Transverse colon (tissue), 4 donors: ENCODE results near the gene C5AR2. TPM values are rescaled to one million over a fixed set of nuclear protein-coding genes. Genes with fewer than 3 reads are reported as not detected.
"Not testable (repeated sequence)": the region's sequence is repeated elsewhere in the genome, so short reads cannot be mapped to it uniquely, and the experiment has no call there.

ENCODE experiments used
- DNase-seq: peaks from one replicate; pipeline ENCODE4 v3.0.0-alpha.2; 2019
- H3K27ac ChIP-seq, 4 donors: fragments of 200-600 bp; sonication (generic); 2 replicates each; pipeline ENCODE4 v1.5.1; 2016 to 2018; ENCODE audit warnings: inconsistent platforms in 4 of 4
- H3K27me3 ChIP-seq: fragments of 200-600 bp; sonication (generic); 2 replicates; pipeline ENCODE4 v1.5.1; 2017; ENCODE audit warnings: inconsistent platforms
- H3K36me3 ChIP-seq, 4 donors: fragments of 200-600 bp; sonication (generic); 2 replicates each; pipeline ENCODE4 v1.5.1; 2017 to 2019; ENCODE audit warnings: inconsistent platforms in 4 of 4
- H3K4me1 ChIP-seq, 4 donors: fragments of 200-600 bp; sonication (generic); 2 replicates each; pipeline ENCODE4 v1.5.1; 2017 to 2020; ENCODE audit warnings: inconsistent platforms in 4 of 4
- H3K4me3 ChIP-seq, 4 donors: fragments of 200-600 bp; sonication (generic); 1 replicate in 1 of 4; 2 replicates in 3 of 4; pipeline versions ENCODE4 v1.5.1 to v1.6.1; 2017 to 2019; ENCODE audit warnings: inconsistent platforms in 4 of 4
- H3K9me3 ChIP-seq, 2 donors: fragments of 200-600 bp; sonication (generic); 2 replicates each; pipeline ENCODE4 v1.5.1; 2017 to 2019; ENCODE audit warnings: inconsistent platforms in 2 of 2
- EP300 ChIP-seq: sonication (generic); formaldehyde crosslinking; IDR thresholded peaks from one replicate; pipeline ENCODE4 v1.6.1; 2017; ENCODE audit warnings: antibody characterized with exemption, low read depth
- POLR2A ChIP-seq: fragments of 450-650 bp; IDR thresholded peaks from one replicate; pipeline ENCODE4 v1.6.1; 2016; ENCODE audit warnings: antibody characterized with exemption, mild to moderate bottlenecking, moderate library complexity
- POLR2AphosphoS5 ChIP-seq, 3 donors: sonication (generic); formaldehyde crosslinking; IDR thresholded peaks; one replicate each; pipeline ENCODE4 v1.6.1; 2016; ENCODE audit warnings: antibody characterized with exemption in 3 of 3
- WGBS, 2 donors: methylation state at CpG; one replicate each; pipeline ENCODE4 v1.1.5; 2018; ENCODE audit warnings: low coverage in 1 of 2; 5-methylcytosine and 5-hydroxymethylcytosine counted together
- in situ Hi-C, 4 donors: fragments of 200-750 bp; cut with MboI; loops; one replicate each; pipeline versions ENCODE4 v1.15.0 to v1.15.1; 2017; ENCODE audit warnings: low sequenced_read_pairs in 3 of 4, low pct_ligation_motif_present in 1 of 4, low pct_unique_long_range_greater_than_20kb in 1 of 4
- intact Hi-C: fragments of 100-400 bp; cut with DNase I; formaldehyde crosslinking; loops from one replicate; pipeline ENCODE4 v1.15.1; 2023; ENCODE audit warnings: low total_unique reads
- total RNA-seq, 4 donors: library from RNA; depleted of rRNA; stranded (reverse); fragments of >200 nt; gene quantifications; one replicate each; pipeline ENCODE4 v1.1.0, GENCODE V29; 2016
- TF ChIP-seq, protein P1 (sequence below), 5 experiments: fragments of 200-600 bp in 3 of 5; fragments of 450-650 bp in 2 of 5; sonication (generic) in 3 of 5; IDR thresholded peaks; 1 replicate in 2 of 5; 2 replicates in 3 of 5; pipeline ENCODE4 v1.5.1; 2016 to 2017; ENCODE audit warnings: antibody characterized with exemption in 5 of 5, inconsistent platforms in 3 of 5, mild to moderate bottlenecking in 2 of 5, moderate library complexity in 1 of 5

C5AR2 gene
- total RNA-seq, 4 donors from 2014 or later: 0.64 to 4.9 (median 2.0) TPM; not detected in 1

DNA sequence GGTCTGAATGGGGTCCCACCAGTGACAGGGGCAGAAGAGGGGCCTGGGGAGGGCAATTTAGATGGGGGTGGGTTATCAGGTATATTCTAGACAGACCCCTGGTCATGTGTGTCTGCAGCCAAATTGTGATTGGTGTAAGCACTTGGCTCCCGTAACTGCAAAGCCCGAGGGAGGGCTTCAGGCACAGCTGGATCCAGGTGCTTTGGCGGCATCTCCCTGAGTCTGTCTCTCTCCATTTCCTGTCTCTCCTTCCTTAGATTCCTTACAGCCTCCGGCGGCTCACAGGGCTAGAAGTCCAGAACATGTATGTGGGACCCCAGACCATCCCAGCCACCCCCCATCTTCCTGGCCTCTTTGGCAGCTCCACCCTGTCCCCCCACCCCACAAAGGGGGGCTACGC, 48.6 kb downstream of the C5AR2 start:
- Histone ChIP-seq H3K4me3 (no peak overlapping the region), H3K27ac (no peak overlapping the region), H3K36me3 (peaks cover 0 to 38% (median 13%) of the 10 kb centered on the region in 4 donors), H3K4me1 (no peaks in the 10 kb centered on the region), H3K9me3 (no peaks in the 10 kb centered on the region), H3K27me3 (peaks cover 4% of the 10 kb centered on the region)
- DNase-seq: no peak
- in situ Hi-C loops: loop anchor here in 2 of 4 donors (10.0 to 25.0 kb wide), 2 partner anchors 86 to 93 kb away; no protein-coding TSS in a partner anchor
- 80 to 100% methylated on average over 2 to 6 of the region's 6 CpGs for WGBS, 2 donors
- intact Hi-C loops: loop anchor here (10.0 kb wide), 1 partner anchor 66 kb away; no protein-coding TSS in a partner anchor
- TF ChIP-seq, protein P1, sequence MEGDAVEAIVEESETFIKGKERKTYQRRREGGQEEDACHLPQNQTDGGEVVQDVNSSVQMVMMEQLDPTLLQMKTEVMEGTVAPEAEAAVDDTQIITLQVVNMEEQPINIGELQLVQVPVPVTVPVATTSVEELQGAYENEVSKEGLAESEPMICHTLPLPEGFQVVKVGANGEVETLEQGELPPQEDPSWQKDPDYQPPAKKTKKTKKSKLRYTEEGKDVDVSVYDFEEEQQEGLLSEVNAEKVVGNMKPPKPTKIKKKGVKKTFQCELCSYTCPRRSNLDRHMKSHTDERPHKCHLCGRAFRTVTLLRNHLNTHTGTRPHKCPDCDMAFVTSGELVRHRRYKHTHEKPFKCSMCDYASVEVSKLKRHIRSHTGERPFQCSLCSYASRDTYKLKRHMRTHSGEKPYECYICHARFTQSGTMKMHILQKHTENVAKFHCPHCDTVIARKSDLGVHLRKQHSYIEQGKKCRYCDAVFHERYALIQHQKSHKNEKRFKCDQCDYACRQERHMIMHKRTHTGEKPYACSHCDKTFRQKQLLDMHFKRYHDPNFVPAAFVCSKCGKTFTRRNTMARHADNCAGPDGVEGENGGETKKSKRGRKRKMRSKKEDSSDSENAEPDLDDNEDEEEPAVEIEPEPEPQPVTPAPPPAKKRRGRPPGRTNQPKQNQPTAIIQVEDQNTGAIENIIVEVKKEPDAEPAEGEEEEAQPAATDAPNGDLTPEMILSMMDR (IDR thresholded peaks at IDR 0.05): no peak
- TF ChIP-seq POLR2A (no peak), EP300 (no peak), POLR2AphosphoS5 (IDR thresholded peaks at IDR 0.05) (no peak)

GRCh38 chr19:47381121-47381520, 49.1 kb downstream of the C5AR2 start:
- WGBS, 2 donors: 87% methylated on average over 14 of the region's 14 CpGs; no CpG with 5 or more reads in 1 of the 2 donors
- intact Hi-C loops: loop anchor here (10.0 kb wide), 1 partner anchor 66 kb away; no protein-coding TSS in a partner anchor
- DNase-seq: no peak
- H3K36me3 ChIP-seq: peaks cover 0 to 33% (median 11%) of the 10 kb centered on the region in 4 donors
- peaks cover 4% of the 10 kb centered on the region for H3K27me3 ChIP-seq
- in situ Hi-C loops: loop anchor here in 2 of 4 donors (10.0 to 25.0 kb wide), 2 partner anchors 86 to 94 kb away; no protein-coding TSS in a partner anchor
- no peak overlapping the region for H3K27ac ChIP-seq
- H3K4me1 ChIP-seq: no peaks in the 10 kb centered on the region
- H3K4me3 ChIP-seq: no peak overlapping the region
- no peaks in the 10 kb centered on the region for H3K9me3 ChIP-seq
- TF ChIP-seq POLR2A: no peak
- TF ChIP-seq, protein P1 (IDR thresholded peaks at IDR 0.05): no peak
- no peak for TF ChIP-seq EP300
- no peak for TF ChIP-seq POLR2AphosphoS5 (IDR thresholded peaks at IDR 0.05)

- H3K36me3 ChIP-seq: peaks cover 0 to 27% (median 8%) of the 10 kb centered on the region in 4 donors
- H3K4me1 ChIP-seq: no peaks in the 10 kb centered on the region
- H3K9me3 ChIP-seq: no peaks in the 10 kb centered on the region
- DNase-seq: peak; percentile 25
- intact Hi-C loops: loop anchor here (10.0 kb wide), 1 partner anchor 67 kb away; no protein-coding TSS in a partner anchor
- in situ Hi-C loops: loop anchor here in 2 of 4 donors (10.0 to 25.0 kb wide), 2 partner anchors 87 to 94 kb away; no protein-coding TSS in a partner anchor
- no peak overlapping the region for H3K4me3 ChIP-seq
- H3K27me3 ChIP-seq: peaks cover 4% of the 10 kb centered on the region
- WGBS, 2 donors: 82 to 100% methylated on average over 1 to 9 of the region's 11 CpGs
- TF ChIP-seq POLR2A (no peak), POLR2AphosphoS5 (IDR thresholded peaks at IDR 0.05) (no peak), EP300 (no peak)
- TF ChIP-seq, protein P1 (IDR thresholded peaks at IDR 0.05): no peak
- H3K27ac ChIP-seq: no peak overlapping the region
Observed at GRCh38 chr19:47381653-47382279, 49.8 kb downstream of the C5AR2 start.

DNA sequence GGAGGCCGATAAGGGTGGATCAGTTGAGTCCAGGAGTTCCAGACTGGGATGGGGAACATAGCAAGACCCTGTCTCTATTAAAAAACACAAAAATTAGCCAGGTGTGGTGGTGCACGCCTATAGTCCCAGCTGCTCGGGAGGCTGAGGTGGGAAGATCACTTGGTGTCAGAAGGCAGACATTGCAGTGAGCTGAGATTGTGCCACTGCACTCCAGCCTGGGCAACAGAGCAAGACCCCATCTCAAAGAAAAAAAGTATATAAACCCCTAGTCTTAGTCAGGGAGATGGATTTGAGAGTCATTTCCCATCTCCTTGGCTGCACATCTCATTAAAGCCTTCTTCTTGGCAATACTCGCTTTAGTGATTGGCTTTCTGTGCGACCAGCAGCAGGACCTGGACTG, 51.9 kb downstream of the C5AR2 start:
- not testable (repeated sequence) for H3K4me3 ChIP-seq, H3K27me3 ChIP-seq, H3K9me3 ChIP-seq, H3K27ac ChIP-seq, DNase-seq, H3K4me1 ChIP-seq
- intact Hi-C loops (loop anchor here (10.0 kb wide), 1 partner anchor 69 kb away; no protein-coding TSS in a partner anchor), in situ Hi-C loops (loop anchor here in 2 of 4 donors (10.0 to 25.0 kb wide), 2 partner anchors 89 to 97 kb away; no protein-coding TSS in a partner anchor)
- H3K36me3 ChIP-seq: peaks cover 0 to 22% (median 5%) of the 10 kb centered on the region in 4 donors
- 75% methylated on average over 1 to 5 of the region's 5 CpGs for WGBS, 2 donors

DNA sequence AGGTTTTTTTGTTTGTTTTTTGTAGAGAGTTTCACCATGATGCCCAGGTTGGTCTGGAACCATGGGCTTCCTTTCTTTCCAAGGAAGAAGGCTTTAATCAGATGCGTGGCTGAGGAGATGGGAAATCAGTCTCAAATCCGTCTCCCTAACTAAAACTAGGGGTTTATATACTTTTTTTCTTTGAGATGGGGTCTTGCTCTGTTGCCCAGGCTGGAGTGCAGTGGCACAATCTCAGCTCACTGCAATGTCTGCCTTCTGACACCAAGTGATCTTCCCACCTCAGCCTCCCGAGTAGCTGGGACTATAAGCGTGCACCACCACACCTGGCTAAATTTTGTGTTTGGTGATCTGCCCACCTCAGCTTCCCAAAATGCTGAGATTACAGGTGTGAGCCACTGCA, 52.6 kb downstream of the C5AR2 start:
- H3K27me3 ChIP-seq, H3K9me3 ChIP-seq, DNase-seq, H3K27ac ChIP-seq, H3K4me1 ChIP-seq, H3K4me3 ChIP-seq: not testable (repeated sequence)
- H3K36me3 ChIP-seq: peaks cover 0 to 22% (median 5%) of the 10 kb centered on the region in 4 donors
- 60 to 68% methylated on average over 1 to 4 of the region's 4 CpGs for WGBS, 2 donors
- in situ Hi-C loops: loop anchor here in 2 of 4 donors (10.0 to 25.0 kb wide), 2 partner anchors 90 to 97 kb away; no protein-coding TSS in a partner anchor
- intact Hi-C loops: loop anchor here (10.0 kb wide), 1 partner anchor 70 kb away; no protein-coding TSS in a partner anchor

DNA sequence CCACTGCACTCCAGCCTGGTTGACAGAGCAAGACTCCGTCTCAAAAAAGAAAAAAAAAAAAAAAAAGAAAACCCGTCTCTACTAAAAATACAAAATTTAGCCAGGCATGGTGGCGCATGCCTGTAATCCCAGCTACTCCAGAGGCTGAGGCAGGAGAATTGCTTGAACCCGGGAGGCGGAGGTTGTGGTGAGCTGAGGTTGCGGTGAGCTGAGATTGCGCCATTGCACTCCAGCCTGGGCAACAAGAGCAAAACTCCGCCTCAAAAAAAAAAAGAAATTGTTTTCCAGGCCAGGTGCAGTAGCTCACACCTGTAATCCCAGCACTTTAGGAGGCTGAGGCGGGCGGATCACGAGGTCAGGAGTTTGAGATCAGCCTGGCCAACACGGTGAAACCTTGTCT, 54.6 kb downstream of the C5AR2 start:
- H3K27ac ChIP-seq, H3K9me3 ChIP-seq, H3K4me3 ChIP-seq, DNase-seq, H3K4me1 ChIP-seq, H3K27me3 ChIP-seq, H3K36me3 ChIP-seq: not testable (repeated sequence)
- in situ Hi-C loops: loop anchor here in 2 of 4 donors (10.0 to 25.0 kb wide), 2 partner anchors 92 to 99 kb away; no protein-coding TSS in a partner anchor
- intact Hi-C loops: loop anchor here (10.0 kb wide), 1 partner anchor 72 kb away; no protein-coding TSS in a partner anchor
- WGBS, 2 donors: 79 to 100% methylated on average over 2 to 12 of the region's 12 CpGs

- intact Hi-C loops: loop anchor here (10.0 kb wide), 1 partner anchor 73 kb away; no protein-coding TSS in a partner anchor
- not testable (repeated sequence) for H3K27ac ChIP-seq
Observed at GRCh38 chr19:47387623-47388022, 55.6 kb downstream of the C5AR2 start.

More at GRCh38 chr19:47387623-47388022, 55.6 kb downstream of the C5AR2 start:
- H3K4me3 ChIP-seq, H3K36me3 ChIP-seq, H3K27me3 ChIP-seq, H3K9me3 ChIP-seq, H3K4me1 ChIP-seq, DNase-seq: not testable (repeated sequence)
- WGBS, 2 donors: 76% methylated on average over 3 of the region's 3 CpGs; no CpG with 5 or more reads in 1 of the 2 donors
- in situ Hi-C loops: loop anchor here in 2 of 4 donors (10.0 to 25.0 kb wide), 2 partner anchors 93 to 100 kb away; no protein-coding TSS in a partner anchor
